HG03354 (cell line): ENCODE results near the gene FBP1.

Experiments
- ATAC-seq: cut with Tn5 transposase; IDR thresholded peaks from one replicate; pipeline ENCODE4 v1.9.1; 2021; ENCODE audit warnings: mild to moderate bottlenecking; ENCODE audit not compliant: unreplicated experiment, poor library complexity, severe bottlenecking

FBP1 gene

DNA sequence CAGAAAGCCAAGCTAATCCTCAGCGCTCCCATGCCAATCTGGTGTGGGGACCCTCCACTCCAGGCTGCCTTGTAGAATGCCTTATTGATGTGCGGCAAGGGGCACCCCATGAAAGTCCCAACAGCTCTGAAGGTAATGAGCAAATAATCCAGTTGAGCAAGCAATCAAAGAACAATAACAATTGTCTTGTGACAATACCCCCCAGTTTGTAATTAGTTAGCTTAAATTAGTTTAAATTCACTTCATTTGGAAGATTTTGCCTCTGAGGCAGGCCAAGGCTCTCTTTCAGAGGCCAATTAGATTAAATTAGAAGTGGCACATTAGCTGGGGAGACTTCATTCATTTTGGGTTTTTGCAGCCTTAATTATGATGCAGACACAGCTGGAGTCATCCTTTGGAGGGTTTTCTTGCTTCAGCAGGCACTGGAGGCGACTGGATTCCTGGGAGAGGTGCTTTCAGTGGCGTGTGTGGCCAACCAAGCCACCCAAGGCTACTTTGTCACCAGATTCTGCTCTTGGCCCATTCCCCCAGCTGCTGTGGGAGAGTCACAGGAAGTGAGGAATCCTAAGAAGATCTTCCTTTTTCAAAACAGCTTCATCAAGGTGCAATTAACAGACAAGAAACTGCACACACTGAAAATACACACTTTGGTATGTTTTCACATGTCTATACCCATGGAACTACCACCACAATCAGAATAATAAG is 17.9 kb upstream of the FBP1 start:
- ATAC-seq, result no peak

DNA sequence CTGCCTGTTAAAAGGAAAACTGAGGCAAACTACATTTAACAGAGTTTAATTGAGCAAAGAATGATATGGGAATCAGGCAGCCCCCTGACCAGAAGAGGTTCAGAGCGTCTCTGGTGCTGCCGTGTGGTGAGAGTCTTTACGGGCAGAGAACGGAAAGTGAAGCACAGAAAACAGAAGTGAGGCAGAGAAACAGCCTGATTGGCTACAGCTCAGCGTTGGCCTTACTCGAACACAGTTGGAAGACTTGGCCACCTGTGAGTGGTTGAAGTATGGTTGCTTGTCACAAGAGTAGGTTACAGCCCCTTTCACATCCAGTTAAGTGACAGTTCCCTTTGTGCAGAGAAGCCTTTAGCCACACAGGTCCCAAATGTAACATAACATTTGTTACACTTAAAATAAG is 16.9 kb upstream of the FBP1 start:
- peak; percentile 99 for ATAC-seq

DNA sequence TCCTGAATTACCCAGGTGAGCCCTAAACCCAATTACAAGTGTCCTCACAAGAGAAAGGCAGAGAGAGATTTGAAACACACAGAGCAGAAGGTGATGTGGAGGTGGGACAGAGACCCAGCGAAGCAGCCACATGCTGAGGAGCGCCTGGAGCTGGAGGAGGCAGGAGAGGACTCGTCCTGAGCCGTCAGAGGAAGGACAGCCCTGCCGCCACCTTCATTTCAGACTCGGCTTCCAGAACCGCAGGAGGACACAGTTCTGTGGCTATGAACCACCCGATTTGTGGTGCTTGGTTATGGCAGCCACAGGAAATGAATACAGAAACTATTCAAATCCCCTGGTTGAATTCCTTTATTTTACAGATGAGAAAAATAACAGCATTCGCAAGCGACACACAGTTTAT is 16.4 kb upstream of the FBP1 start:
- peak; percentile 15 for ATAC-seq

DNA sequence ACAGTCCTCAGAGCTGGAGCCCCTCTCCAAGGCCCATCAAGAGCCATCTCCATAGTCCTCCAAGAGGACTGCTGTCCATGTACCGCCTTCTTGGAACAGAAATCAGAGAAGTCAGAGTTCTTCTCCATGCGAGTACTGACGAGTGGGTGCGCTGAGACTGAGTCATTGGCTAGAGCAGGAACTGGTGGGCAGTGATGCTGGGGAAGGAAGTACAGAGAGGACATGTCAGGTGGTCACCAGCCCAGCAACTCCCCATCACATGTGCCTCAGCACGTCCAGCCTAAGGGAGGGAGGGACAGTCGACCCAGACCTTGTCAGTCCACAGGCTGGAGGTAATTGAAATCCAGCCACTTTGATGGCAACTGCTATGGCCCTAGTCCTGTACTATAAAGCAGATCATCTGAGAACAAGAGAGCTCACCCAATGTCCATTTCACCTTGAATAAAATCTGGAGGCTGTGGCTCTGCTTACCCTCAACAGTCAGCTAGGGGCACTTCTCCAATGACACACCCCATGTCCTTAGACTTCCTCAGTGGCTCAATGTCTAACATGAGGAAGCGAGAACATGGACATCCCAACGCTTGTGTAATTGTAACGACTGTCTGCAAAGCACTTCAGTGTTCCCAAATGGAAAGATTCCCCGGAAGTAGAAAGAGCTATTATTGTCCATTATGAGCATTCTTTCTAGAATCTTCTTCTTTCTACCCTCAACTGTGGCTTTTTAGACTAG is 15.0 kb upstream of the FBP1 start:
- ATAC-seq, result no peak

DNA sequence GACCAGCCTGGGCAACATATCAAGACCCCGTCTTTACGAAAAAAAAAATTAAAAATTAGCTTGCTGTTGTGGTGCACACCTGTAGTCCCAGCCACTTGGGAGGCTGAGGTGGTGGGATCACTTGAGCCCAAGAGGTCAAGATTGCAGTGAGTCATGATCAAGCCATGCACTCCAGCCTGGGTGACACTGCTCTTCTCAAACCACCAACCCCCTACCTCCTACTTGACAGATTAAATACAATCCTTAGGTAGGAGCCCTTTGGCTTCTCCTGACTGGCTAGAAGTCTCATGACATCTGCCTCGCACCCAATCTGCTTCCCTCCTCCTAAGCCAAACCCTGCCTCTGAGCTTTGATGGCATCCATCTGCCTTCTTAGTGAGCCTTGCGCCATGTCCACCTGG is 11.6 kb upstream of the FBP1 start:
- ATAC-seq, result no peak

DNA sequence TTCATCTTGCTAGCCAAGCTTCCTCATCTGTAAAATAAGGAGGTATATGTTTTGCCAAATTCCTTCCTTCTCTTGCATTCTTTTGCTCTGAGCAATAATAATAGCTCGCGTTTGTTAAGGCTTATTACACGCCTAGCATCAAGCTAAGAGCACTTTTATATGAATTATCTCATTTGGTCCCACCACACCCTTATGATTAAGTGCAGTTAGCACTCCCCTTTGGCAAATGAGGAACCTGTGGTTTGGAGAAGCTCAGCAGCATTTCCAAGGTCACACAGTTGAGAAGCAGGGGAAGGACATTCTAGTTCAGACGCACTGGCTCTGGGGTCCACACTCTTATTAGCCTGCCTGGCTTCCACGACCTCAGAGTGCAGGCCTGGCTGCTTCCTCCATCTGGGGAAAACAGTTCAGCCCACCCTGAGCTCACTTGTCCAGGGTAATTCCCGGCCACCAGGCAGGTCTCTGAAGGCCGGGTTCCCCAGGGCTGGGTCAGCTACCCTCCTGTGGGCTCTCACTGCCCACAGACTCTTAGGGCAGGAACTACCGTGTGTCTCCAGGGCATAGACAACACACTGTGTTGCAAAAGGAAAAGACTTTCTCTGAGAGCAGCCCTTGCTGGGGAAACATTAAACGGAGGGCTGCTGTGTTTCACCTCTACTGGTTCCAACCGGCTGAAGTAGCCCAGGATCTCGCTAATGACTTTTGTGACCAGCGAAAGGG is 9.9 kb upstream of the FBP1 start:
- ATAC-seq, result no peak

DNA sequence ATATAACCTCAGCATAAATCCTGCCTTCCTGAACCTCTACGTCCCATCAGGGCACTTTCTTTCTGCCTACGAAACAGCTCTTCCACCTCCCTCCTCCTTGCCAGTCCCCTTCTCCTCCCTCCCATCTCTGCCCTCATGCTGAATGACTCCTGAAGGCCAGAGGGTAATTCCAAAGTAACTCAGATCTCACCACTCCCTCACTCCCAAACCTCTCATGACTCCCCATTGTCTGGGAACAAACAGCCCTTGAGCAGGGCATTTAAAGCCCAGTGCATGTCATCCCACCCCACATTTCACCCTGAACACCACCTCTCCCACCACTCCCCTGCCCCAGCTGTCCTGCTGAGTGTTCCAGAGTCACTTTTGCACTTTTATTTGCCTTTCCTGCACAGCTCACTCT is 8.9 kb upstream of the FBP1 start:
- ATAC-seq, result no peak

DNA sequence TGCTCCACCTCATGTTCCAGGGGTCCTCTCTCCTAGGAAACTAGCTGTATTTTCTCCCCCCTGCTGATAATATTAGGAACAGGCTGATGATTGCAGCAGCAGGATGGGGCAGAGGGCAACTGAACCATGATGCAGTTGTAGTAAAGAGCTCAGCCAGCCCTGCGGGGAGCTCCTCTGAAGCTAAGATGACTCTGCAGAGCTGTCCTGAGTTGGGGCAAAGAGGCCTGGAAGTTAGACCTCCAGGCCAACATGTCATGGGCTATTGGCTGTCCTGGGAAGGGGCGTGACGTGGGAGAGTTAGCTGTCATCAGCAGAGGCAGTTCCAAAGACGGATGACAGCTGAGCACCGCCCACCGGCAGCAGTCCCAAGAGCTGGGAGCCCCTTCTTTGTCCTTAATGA is 6.6 kb upstream of the FBP1 start:
- ATAC-seq, result no peak

DNA sequence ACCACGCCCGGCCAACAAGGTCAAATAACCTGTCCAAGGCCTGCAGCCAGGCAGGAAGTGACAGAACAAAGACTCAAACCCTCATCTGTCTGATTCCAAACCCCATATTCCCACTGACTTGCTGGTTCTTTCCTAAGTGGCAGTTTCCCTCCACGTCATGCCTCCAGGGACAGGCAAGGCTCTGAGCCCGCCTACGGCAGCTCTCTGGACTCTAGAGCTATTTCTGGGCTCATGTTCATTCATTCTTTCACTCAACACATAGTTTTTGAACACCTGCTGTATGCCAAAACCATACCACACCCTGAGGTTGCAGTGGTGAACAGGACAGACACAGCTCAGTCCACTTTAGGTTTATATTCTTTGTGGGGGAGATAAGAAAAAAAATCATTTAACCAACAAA is 5.2 kb upstream of the FBP1 start:
- no peak for ATAC-seq

DNA sequence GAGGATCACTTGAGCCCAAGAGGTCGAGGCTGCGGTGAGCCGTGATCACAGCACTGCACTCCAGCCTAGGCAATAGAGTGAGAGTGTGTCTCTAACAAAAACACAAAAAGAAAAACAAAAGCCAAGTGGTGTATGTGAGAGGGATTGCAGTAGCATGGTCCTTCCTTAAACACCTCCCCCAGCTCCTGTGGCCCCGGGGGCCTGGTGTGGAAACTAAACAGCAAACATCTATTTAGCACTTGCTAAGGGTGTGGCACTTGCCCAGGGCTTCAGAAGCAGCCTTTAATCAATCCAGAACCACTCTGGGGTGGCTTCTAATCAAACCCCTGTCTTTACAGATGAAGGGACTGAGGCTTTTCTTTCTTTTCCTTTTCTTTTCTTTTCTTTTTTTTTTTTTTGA is 4.4 kb upstream of the FBP1 start:
- ATAC-seq, result no peak

DNA sequence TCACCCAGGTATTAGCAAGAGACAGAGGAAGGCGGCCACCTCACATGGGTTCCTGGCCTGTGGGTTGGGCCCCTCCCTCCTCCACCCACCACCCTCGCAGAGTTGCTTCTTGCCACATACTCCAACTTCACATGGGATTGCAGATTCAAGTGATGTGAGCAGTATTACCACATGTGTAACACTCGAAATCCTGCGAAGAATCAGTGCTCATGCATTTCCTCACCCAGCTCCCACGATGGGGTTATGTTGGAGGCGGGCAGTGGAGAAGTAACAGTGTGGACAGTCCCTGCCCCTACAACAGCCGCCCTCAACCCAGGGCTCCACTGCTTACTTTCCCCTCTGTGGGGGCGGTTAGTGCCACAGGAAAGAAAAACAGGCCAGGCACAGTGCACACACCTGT is 3.9 kb upstream of the FBP1 start:
- no peak for ATAC-seq

DNA sequence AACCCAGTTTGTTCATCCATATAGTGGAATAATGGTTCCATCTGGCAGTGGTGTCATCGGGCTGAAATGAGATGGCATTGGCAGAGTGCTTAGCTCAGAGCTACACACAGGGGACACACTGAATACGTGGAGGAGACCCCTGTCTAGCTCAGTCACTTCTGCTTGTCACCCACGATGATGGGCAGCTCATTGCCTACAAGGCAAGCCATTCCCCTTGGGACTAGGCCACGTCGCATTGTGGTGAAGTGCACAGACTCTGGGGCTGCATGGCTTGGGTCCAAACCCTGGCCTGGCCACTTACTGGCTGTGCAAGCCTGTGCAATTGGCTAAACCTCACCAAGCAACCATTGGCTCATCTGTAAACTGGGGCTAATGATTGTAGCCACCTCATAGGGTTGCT is 3.2 kb upstream of the FBP1 start:
- no peak for ATAC-seq

DNA sequence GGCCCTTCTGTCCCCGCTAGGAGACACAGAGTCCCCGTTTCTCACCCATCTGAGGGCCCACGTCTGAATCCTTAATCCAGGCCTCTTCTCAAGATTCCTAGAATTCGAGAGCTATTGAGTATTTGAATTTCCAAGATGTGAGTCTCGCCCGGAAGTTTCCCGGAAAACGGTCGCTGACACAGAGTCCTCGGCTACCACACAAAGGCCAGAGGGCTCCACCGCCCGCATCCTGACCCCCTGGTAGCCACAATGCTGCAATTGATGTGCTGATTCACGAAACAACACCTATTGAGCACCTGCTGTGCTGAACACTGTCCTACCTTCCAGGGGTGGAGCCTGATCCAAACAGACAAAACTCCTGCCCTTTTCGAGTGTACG is 670 bp upstream of the FBP1 start:
- no peak for ATAC-seq

DNA sequence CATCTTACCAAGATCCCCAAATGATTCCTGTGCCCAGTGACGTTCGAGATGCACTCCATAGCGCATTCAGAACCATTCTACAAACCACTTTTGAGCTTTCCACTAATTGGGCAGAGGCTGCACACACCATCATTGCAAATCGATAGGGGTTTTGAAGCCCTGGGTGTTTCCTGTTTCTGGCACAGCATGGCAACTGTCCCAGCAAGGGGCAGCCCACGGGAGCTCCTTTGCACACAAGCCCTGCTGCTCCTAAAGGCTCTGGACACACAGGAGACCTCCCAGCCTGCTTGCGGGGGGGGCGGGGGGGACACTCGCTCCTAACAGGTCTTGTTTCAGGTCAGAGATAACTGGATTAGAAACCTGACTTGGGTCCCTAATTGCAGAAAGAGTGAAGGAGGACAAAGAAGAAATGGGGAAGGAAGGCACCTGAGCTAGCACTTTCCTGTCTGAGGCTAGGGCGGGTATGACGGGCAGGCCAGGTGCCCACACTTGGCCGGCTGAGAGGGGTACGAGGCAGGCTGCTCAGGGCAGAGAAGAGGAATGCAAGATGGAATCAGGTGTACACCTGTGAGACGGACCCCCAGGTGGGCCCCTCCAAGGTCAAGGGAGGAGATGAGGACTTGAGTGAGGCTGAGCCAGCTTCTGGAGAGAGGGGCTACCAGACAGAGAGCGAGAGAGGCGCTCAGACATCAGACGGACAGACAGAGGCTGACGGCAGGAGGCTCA is 820 bp downstream of the FBP1 start:
- ATAC-seq, result no peak

DNA sequence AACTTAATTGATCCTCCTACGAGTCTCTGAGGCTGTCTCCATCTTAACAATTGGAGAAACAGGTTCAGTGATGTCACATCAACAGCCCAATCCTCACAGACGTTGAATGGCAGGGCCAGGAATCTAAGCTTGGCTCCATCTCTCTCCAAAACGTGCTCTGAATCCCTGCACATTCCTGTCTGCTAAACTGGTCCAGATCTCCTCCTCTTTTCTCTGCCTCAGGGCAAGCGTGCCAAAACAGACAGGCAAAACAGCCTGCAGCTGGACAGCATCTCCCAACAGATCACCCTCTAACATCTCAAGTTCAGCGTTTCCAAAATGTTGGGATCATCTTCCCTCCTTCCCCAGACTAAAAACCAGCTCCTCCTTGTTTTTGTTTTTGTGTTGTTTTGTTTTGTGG is 6.6 kb downstream of the FBP1 start:
- no peak for ATAC-seq

DNA sequence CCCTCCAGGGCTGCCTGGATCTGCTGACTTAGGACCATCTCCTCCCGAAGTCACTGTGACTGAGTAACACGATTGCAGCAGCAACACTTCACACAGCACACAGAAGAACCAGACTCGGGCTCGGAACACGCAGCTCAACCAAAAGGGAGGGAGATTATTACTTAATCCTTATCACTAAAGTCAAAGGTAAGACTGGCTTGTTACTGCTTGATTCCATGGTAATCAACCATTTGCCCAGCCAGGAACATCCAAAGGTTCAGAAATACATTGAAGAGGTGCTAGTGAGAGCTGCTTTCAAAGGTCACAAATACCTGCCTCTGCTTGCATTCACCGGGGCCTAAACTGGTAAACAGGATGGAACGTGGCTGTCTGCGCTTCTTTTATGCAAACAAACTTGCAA is 7.7 kb downstream of the FBP1 start:
- no peak for ATAC-seq

DNA sequence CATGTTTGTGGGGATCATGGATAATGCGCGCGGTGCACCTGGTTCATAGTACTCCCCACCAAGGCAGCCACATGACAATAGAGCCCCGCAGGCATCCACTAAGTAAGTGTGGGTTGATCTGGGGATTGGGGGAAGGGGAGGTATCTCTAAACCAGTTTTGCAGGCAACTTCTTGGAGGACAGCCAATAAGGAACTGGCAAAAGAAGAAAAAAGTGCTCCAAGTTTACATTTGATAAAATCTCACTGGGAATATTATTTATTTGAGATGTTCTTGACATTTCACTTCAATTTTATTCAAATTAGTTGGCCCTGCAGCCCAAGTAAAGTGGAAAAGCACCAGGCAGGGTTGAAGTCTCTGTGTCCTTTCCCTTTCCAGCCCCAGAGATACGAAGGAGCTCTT is 8.5 kb downstream of the FBP1 start:
- ATAC-seq, result no peak

DNA sequence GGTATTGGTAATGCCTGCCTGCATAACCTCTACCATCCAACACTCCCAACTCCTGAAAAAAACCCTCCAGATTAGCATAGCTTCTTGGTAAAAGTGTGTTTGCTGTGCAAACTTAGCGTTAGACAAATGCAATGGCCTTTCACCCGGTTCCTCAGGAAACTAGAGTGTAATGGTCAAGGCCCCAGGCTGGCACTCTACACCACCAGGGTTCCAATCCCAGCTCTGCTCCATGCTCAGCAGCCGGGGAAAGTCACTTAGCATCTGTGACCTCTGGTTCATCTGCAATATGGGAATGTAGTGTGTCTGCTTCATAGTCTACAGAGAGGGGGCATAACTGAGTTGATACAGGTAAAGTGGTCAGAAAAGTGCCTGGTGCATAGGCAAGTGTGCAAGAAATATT is 9.0 kb downstream of the FBP1 start:
- no peak for ATAC-seq

DNA sequence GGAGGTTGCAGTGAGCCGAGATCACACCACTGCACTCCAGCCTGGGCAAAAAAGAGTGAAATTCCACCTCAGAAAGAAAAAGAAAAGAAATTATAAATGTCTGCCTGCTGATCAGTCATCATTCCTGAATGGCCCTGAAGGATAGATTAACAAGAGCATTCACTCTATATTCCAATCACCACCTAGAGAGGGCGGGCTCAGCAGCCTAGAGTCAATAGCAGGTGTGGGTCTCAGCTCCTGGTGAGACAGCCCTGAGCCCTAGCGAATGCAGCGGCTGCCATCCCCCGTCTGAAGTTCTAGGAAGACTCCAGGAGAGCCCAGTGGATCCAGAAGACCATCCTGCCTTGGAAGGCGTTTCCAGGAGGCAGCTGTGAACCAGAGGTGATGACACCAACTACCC is 12.0 kb downstream of the FBP1 start:
- ATAC-seq, result no peak

DNA sequence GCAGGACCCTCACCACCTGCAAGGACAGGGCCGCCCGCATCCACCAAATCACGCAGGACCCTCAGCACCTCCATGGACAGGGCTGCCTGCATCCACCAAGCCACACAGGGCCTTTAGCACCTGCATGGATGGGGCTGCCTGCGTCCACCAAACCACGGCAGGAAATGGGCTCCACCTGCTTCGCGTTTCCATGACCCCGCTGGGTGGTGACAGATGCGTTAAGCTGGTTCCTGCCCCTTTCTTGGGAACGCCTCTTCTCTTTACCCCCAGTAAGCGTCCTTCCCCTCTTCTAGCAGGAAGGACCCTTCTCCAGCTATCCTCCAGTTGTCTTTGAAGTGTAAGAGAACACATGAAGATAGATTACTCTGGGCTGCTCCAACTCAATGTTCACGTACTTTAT is 13.5 kb downstream of the FBP1 start:
- ATAC-seq, result no peak

DNA sequence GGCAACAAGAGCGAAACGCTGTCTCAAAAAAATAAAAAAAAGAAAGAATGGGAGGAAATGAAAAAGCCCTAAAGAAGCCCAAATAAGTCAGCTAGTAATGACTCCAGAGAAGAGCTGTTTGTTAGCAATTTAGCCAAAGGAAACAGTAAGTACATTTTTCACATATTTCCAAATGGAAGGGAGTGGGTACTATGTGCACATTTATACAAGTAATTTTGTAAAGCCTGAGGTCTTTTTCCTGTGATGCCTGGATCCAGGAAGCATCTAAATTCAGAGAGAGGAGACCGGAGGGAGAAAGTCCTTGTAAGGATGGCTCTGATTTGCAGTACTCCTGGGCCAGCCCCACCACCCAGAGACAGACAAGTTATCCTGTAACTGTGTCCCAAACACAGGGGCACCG is 14.7 kb downstream of the FBP1 start:
- ATAC-seq, result no peak
